MM.1S (cell line): Measurements from ENCODE around the gene DNER.

Experiments
- CTCF ChIP-seq: fragments of 300-600 bp; sonication (generic); IDR thresholded peaks from 2 replicates; pipeline ENCODE4 v1.5.1; 2016; ENCODE audit warnings: antibody characterized with exemption, low read length, mixed read lengths
- EZH2 ChIP-seq: fragments of 300-600 bp; sonication (generic); optimal IDR thresholded peaks from 2 replicates; pipeline ENCODE3; 2017; ENCODE audit warnings: low read depth, mild to moderate bottlenecking, antibody characterized with exemption, low read length, mixed read lengths
- EZH2phosphoT487 ChIP-seq: fragments of 300-600 bp; sonication (generic); IDR thresholded peaks from 2 replicates; pipeline ENCODE4 v1.6.1; 2018; ENCODE audit warnings: antibody characterized with exemption, low read length

GRCh38 chr2:229703909-229704630 lies 10.3 kb downstream of the DNER start:
- TF ChIP-seq CTCF = no peak
- TF ChIP-seq EZH2phosphoT487 = no peak
- TF ChIP-seq EZH2 = no peak
